Gastroesophageal sphincter (tissue), 4 donors: ENCODE results near the gene SCD5. TPM values are rescaled to one million over a fixed set of nuclear protein-coding genes. Genes with fewer than 3 reads are reported as not detected.
A peak's percentile ranks its signal among the peaks of the same experiment; 100 is the strongest.

Experiments
- ATAC-seq: fragments of 150-250 bp; one replicate; pipeline ENCODE4 v1.9.1; 2016; ENCODE audit warnings: mild to moderate bottlenecking, moderate library complexity
- H3K27ac ChIP-seq, 4 donors: fragments of 200-600 bp; sonication (generic) in 3 of 4; 1 replicate in 3 of 4; 2 replicates in 1 of 4; pipeline ENCODE4 v1.5.1; 2016 to 2019
- H3K27me3 ChIP-seq: fragments of 200-600 bp; sonication (generic); one replicate; pipeline ENCODE4 v1.5.1; 2019
- H3K36me3 ChIP-seq, 2 donors: fragments of 200-600 bp; sonication (generic); one replicate each; pipeline ENCODE4 v1.5.1; 2019; ENCODE audit warnings: control low read depth in 1 of 2
- H3K4me1 ChIP-seq, 3 donors: fragments of 200-600 bp; sonication (generic); 1 replicate in 2 of 3; 2 replicates in 1 of 3; pipeline ENCODE4 v1.5.1; 2016 to 2019; ENCODE audit warnings: control low read depth in 2 of 3
- H3K4me3 ChIP-seq, 2 donors: fragments of 200-600 bp; sonication (generic); one replicate each; pipeline ENCODE4 v1.5.1; 2019; ENCODE audit warnings: mild to moderate bottlenecking in 1 of 2, moderate library complexity in 1 of 2
- H3K9me3 ChIP-seq, 3 donors: fragments of 200-600 bp; sonication (generic); one replicate each; pipeline ENCODE4 v1.5.1; 2017 to 2019; ENCODE audit warnings: control low read depth in 2 of 3
- CTCF ChIP-seq, 4 experiments: fragments of 200-600 bp in 2 of 4; fragments of 450-650 bp in 2 of 4; sonication (generic) in 1 of 4; IDR thresholded peaks; one replicate each; pipeline ENCODE4 v1.5.1; 2017 to 2019; ENCODE audit warnings: antibody characterized with exemption in 4 of 4, mild to moderate bottlenecking in 2 of 4, moderate library complexity in 2 of 4
- EP300 ChIP-seq: sonication (generic); formaldehyde crosslinking; IDR thresholded peaks from one replicate; pipeline ENCODE4 v1.6.1; 2017; ENCODE audit warnings: antibody characterized with exemption, mild to moderate bottlenecking
- POLR2A ChIP-seq, 2 donors: fragments of 450-650 bp; IDR thresholded peaks; one replicate each; pipeline ENCODE4 v1.6.1; 2017; ENCODE audit warnings: antibody characterized with exemption in 2 of 2, mild to moderate bottlenecking in 2 of 2, moderate library complexity in 1 of 2
- POLR2AphosphoS5 ChIP-seq: sonication (generic); formaldehyde crosslinking; IDR thresholded peaks from one replicate; pipeline ENCODE4 v1.6.1; 2017; ENCODE audit warnings: antibody characterized with exemption
- WGBS, 2 donors: methylation state at CpG; one replicate each; pipeline ENCODE4 v1.1.5; 2018; ENCODE audit warnings: low coverage in 1 of 2; 5-methylcytosine and 5-hydroxymethylcytosine counted together
- total RNA-seq, 4 donors: library from RNA; depleted of rRNA; stranded (reverse); fragments of >200 nt; gene quantifications; one replicate each; pipeline ENCODE4 v1.1.0, GENCODE V29; 2016

Gene SCD5
- total RNA-seq, 4 donors from 2014 or later: 15.5 to 21.8 (median 20.3) TPM

- Histone ChIP-seq H3K27me3 (no peaks in the 10 kb centered on the region), H3K27ac (no peak overlapping the region), H3K9me3 (no peaks in the 10 kb centered on the region), H3K36me3 (peaks cover 0 to 13% of the 10 kb centered on the region in 2 donors), H3K4me3 (no peak overlapping the region), H3K4me1 (no peaks in the 10 kb centered on the region)
- ATAC-seq: no peak
- no peak for TF ChIP-seq POLR2A (IDR thresholded peaks at IDR 0.05)
- no peak for TF ChIP-seq CTCF (IDR thresholded peaks at IDR 0.05)
- TF ChIP-seq POLR2AphosphoS5: no peak
- TF ChIP-seq EP300: no peak
- 47 to 63% methylated on average over 4 to 5 of the region's 5 CpGs for WGBS, 2 donors
Measured at GRCh38 chr4:82640540-82640939, 158.1 kb downstream of the SCD5 start.

GRCh38 chr4:82639971-82640370 lies 158.6 kb downstream of the SCD5 start:
- no peak for ATAC-seq
- 40% methylated on average over 1 of the region's 8 CpGs; no CpG with 5 or more reads in 1 of the 2 donors for WGBS, 2 donors
- H3K9me3 ChIP-seq: no peaks in the 10 kb centered on the region
- no peaks in the 10 kb centered on the region for H3K4me1 ChIP-seq
- TF ChIP-seq CTCF (IDR thresholded peaks at IDR 0.05) (no peak), POLR2AphosphoS5 (no peak), EP300 (no peak), POLR2A (IDR thresholded peaks at IDR 0.05) (no peak)
- no peak overlapping the region for H3K4me3 ChIP-seq
- no peak overlapping the region for H3K27ac ChIP-seq
- peaks cover 0 to 16% of the 10 kb centered on the region in 2 donors for H3K36me3 ChIP-seq
- H3K27me3 ChIP-seq: no peaks in the 10 kb centered on the region

- no CpG with 5 or more reads among the region's 2 CpGs for WGBS, 2 donors
- no peaks in the 10 kb centered on the region for H3K9me3 ChIP-seq
- no peak overlapping the region for H3K4me3 ChIP-seq
- H3K36me3 ChIP-seq: peaks cover 0 to 24% of the 10 kb centered on the region in 2 donors
- TF ChIP-seq POLR2A (IDR thresholded peaks at IDR 0.05) (no peak), CTCF (IDR thresholded peaks at IDR 0.05) (no peak), EP300 (no peak), POLR2AphosphoS5 (no peak)
- no peaks in the 10 kb centered on the region for H3K4me1 ChIP-seq
- H3K27ac ChIP-seq: no peak overlapping the region
- ATAC-seq: no peak
- H3K27me3 ChIP-seq: no peaks in the 10 kb centered on the region
Measured at GRCh38 chr4:82638479-82638878, 160.1 kb downstream of the SCD5 start.

- 42 to 56% methylated on average over 1 of the region's 1 CpG for WGBS, 2 donors
- H3K36me3 ChIP-seq: peaks cover 0 to 14% of the 10 kb centered on the region in 2 donors
- H3K27me3 ChIP-seq: no peaks in the 10 kb centered on the region
- H3K27ac ChIP-seq: no peak overlapping the region
- H3K4me1 ChIP-seq: no peaks in the 10 kb centered on the region
- no peak overlapping the region for H3K4me3 ChIP-seq
- no peaks in the 10 kb centered on the region for H3K9me3 ChIP-seq
- no peak for TF ChIP-seq CTCF (IDR thresholded peaks at IDR 0.05)
- TF ChIP-seq POLR2AphosphoS5: no peak
- no peak for TF ChIP-seq POLR2A (IDR thresholded peaks at IDR 0.05)
- no peak for TF ChIP-seq EP300
- no peak for ATAC-seq
Measured at GRCh38 chr4:82630079-82630478, 168.5 kb downstream of the SCD5 start.

- no peak for TF ChIP-seq CTCF (IDR thresholded peaks at IDR 0.05)
- TF ChIP-seq EP300: no peak
- no peak for TF ChIP-seq POLR2A (IDR thresholded peaks at IDR 0.05)
- no peak for TF ChIP-seq POLR2AphosphoS5
Measured at GRCh38 chr4:82629238-82630000, 169.2 kb downstream of the SCD5 start.

More at GRCh38 chr4:82629238-82630000, 169.2 kb downstream of the SCD5 start:
- Histone ChIP-seq H3K27ac (no peak overlapping the region), H3K4me3 (no peak overlapping the region), H3K36me3 (peaks cover 0 to 7% of the 10 kb centered on the region in 2 donors), H3K4me1 (no peaks in the 10 kb centered on the region), H3K9me3 (no peaks in the 10 kb centered on the region), H3K27me3 (no peaks in the 10 kb centered on the region)
- ATAC-seq: peak; percentile 55
- 52 to 83% methylated on average over 1 to 2 of the region's 2 CpGs for WGBS, 2 donors
